NCI-H446 (cell line): ENCODE measurements around the gene SAMD14.

Experiments
- DNase-seq, 2 experiments: peaks; one replicate each; lab custom pipeline; 2025; lab: John Stamatoyannopoulos, UW

Gene SAMD14

GRCh38 chr17:50112694-50113093 is 17.3 kb downstream of the SAMD14 start:
- DNase-seq, result no peak

- peak in 1 of 2 experiments; percentile 37 for DNase-seq
These were observed 18.0 kb downstream of the SAMD14 start for GRCh38 chr17:50111673-50112655.

DNA sequence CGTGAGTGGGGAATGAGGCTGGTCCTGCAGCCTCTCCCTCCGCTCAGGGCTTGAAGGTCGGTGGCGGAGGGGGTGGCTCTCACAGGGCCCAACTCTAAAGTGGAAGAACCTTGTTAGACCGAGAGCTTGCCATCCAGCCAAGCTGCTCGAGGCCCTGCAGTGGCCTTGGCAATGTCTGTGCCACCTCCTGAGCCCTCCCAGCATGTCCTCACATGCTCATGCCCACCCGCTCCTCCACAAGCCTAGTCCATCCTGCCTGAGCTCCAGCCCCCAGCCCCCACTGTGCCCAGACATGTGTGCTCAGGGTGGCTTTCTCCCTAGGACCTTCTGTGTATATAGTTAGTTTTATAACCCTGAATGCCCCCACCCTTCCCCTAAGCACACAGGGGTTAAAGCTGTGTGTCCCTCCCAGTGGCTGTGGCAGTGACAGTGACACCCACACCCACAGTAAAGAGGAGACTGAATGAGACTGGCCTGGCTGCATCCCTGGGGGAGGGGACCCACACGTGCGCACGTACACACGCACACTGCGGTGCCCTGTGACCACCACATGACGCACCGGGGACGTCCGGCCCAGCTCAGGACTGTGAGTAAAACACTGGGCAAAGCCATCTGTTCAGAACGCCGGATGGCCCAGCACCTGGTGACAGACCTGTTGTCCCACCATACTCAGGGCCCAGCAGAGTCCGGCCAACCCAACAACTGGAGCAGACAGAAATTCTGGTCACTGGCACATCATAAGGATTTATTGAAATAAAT is 19.2 kb downstream of the SAMD14 start:
- no peak for DNase-seq

DNA sequence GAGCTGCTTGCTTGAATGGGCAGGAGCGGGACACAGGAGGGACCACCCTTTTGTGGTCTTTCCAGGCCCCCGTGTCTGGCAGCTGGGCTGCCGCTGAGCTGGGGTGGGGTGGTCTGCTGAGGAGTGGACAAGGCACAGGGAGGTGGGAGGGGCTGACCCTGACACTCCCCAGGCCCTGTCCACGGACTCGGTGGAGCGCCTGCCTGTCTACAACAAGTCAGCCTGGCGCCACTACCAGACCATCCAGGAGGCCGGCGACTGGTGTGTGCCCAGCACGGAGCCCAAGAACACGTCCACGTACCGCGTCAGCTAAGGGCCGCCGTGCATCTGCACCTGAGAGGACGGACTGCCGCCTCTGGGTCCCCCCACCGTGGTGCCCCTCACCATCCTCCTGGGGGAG is 20.2 kb downstream of the SAMD14 start:
- DNase-seq, result no peak

GRCh38 chr17:50109207-50109606 is 20.8 kb downstream of the SAMD14 start:
- DNase-seq, result no peak

- no peak for DNase-seq
These were observed 21.4 kb downstream of the SAMD14 start for GRCh38 chr17:50108556-50108955.

DNA sequence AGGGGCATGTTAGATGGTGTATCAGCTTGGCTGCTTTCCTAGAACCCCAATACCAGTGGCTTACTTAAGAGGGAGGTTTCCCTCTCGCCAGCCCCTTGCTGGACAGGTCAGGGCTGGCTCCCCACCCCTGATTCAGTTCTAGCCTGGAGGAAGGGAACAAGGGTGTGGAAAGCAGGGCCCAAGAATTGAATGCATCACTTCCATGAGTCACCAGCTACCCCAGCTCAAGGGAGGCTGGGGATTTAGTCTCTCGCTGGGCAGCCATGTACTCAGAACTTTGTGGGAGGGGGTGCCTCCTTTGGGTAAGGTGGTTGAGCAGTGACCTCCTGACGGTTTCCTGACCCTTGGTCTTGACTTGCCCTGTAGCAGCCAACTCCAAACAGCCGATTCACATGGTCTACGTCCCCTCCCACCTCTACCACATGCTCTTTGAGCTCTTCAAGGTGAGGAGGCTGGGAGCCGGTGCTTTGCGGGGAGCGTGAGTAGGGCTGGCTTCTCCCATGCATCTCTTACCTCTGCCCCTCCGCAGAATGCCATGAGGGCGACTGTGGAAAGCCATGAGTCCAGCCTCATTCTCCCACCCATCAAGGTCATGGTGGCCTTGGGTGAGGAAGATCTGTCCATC is 22.1 kb downstream of the SAMD14 start:
- DNase-seq, result no peak

- no peak for DNase-seq
These were observed 23.4 kb downstream of the SAMD14 start for GRCh38 chr17:50106393-50107131.

DNA sequence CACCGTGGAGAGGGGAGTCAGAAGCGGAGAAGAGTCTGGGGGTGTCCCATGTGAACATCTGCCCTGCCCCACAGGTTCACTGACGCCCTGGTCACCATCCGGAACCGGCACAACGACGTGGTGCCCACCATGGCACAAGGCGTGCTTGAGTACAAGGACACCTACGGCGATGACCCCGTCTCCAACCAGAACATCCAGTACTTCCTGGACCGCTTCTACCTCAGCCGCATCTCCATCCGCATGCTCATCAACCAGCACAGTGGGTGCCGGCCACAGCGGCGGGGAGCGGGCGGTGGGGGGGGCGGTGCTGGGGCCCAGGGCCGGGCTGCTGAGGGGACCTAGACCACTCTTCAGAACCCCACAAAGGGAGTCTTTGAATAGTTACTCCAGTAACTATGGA is 24.1 kb downstream of the SAMD14 start:
- DNase-seq, result no peak

DNA sequence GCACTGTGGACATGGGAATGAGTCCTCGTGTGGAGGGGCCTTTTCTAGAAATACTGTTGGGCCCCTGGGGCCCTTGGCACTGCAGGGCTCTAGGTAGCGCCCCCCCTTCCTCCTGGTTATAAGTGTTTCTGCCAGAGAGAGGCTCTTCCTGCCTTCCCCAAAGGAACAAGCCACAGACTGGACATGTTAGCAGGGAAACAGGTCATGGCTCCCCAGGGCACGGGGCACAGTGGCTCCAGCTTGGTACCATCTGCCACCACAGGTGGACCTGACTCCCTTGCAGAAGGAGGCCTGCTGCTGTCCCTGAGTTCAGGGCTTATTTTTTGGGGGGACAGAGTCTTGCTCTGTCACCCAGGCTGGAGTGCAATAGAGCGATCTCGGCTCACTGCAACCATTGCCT is 26.0 kb downstream of the SAMD14 start:
- DNase-seq, result no peak

- no peak for DNase-seq
These were observed 26.7 kb downstream of the SAMD14 start for GRCh38 chr17:50103252-50103651.

- no peak for DNase-seq
These were observed 27.6 kb downstream of the SAMD14 start for GRCh38 chr17:50102164-50102991.

- no peak for DNase-seq
These were observed 28.4 kb downstream of the SAMD14 start for GRCh38 chr17:50101346-50102163.

DNA sequence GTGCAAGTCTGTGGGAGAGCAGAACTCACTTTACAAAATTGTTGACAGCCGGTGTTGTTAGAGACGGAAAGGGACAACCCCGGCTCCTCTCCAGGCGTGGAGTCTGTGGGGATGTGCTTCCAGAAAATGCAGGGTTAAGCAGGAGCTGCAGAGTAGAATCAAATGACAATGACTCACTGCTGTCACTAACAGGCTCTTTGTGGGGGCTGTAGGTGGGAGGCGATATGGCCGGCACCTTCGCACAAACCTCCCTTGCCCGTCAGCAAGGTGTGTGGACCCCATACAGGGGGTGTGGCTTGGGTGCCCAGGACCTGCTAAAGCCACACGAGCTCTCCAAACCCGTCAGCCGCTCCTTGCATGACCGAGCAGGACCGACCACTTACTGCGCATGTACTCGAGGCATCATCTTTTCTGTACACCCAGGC is 29.0 kb downstream of the SAMD14 start:
- no peak for DNase-seq

DNA sequence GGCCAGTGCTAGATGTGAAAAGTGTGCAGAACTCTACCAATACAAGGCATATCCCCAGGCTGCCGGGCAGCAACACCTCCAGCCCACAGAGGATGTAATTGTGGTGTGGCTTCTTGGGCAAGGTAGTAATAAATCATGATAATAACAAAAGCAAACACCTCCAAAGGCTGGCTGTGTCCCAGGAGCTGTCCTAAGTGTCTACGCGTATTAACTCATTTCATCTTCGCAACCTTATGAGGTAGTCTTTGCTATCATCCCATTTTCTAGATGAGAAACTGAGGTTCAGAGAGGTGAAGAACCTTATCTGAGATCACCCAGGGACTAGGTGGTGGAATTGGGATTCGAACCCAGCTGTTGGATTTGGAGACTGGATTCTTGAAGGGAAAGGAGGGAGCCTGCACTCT is 29.5 kb downstream of the SAMD14 start:
- DNase-seq, result no peak

- no peak for DNase-seq
These were observed 31.0 kb downstream of the SAMD14 start for GRCh38 chr17:50099003-50099402.

- DNase-seq, result no peak
These were observed 31.4 kb downstream of the SAMD14 start for GRCh38 chr17:50098583-50098982.

DNA sequence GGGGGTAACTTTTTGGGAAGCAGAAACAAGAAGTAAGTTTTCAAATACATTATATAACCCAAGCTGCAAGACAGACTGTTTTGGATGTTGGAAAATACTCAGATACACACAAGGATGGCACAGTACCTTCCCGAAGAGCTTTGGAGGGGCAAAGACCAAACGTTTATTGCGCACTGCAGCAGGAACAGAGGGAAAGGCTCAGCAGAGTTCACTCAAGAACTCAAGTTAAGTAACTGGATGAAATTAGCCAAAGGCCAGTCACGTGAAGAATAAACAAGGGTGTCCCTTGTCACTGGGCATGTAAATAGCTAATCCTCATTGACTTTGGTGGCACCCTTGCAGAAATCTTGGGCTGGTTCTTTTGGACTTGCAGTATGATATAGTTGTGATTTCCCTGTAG is 32.0 kb downstream of the SAMD14 start:
- no peak for DNase-seq

DNA sequence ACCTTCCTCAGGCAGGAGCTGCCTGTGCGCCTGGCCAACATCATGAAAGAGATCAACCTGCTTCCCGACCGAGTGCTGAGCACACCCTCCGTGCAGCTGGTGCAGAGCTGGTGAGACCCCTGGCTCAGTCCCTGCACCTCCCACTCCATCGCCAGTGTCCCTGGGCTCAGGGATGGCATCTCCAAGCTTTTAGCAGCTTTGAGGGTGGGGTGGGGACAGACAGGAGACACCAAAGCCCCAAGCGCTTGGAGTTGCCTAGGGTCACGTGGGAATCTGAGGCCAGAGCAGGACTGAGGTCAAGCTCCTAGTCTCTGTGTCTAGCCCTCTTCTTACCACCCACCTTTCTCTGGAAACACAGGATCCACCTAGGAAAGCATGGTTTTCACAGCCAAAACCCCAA is 32.5 kb downstream of the SAMD14 start:
- no peak for DNase-seq

DNA sequence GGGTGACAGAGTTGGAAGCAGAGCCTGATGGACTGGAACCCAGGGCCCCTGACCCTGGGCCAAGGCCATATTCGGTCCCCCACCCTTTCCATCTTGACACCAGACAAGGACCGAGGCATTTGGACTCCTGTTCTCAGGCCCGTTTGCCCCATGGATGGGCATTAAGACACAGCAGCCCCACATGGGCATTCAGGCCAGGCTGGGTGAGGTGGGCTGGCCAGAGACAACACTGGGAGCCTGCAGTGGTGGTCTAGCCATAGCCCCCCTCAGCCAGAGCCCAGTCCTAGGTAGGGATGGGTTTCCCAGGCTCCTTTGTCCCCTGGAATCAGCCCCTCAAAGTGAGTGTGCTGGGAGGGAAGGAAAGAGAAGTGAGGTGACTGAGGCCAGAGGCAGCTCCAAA is 33.2 kb downstream of the SAMD14 start:
- no peak for DNase-seq
